Smooth muscle cell (in vitro differentiated cells): ENCODE data around the gene NPFFR1. TPM values are rescaled to one million over a fixed set of nuclear protein-coding genes. Genes with fewer than 3 reads are reported as not detected.

Experiments
- DNase-seq: peaks from one replicate; lab custom pipeline; 2025; ENCODE audit not compliant: unreplicated experiment; lab: John Stamatoyannopoulos, UW
- H2AFZ ChIP-seq: fragments of 200-600 bp; sonication (generic); 2 replicates; pipeline ENCODE4 v1.6.0; 2016; ENCODE audit warnings: antibody characterized with exemption, low read depth, mild to moderate bottlenecking
- H3F3A ChIP-seq: fragments of 200-600 bp; sonication (generic); 2 replicates; pipeline ENCODE4 v1.6.0; 2017; ENCODE audit warnings: antibody characterized with exemption, low read depth
- H3K27ac ChIP-seq: fragments of 200-600 bp; sonication (generic); 2 replicates; pipeline ENCODE4 v1.5.1; 2016; ENCODE audit warnings: low read depth, mild to moderate bottlenecking
- H3K27me3 ChIP-seq: fragments of 200-600 bp; sonication (generic); 2 replicates; pipeline ENCODE4 v1.6.1; 2016; ENCODE audit warnings: low read depth, mild to moderate bottlenecking
- H3K36me3 ChIP-seq: fragments of 200-600 bp; sonication (generic); 2 replicates; pipeline ENCODE4 v1.5.1; 2016; ENCODE audit warnings: low read depth
- H3K4me1 ChIP-seq: fragments of 200-600 bp; sonication (generic); 2 replicates; pipeline ENCODE4 v1.5.1; 2016; ENCODE audit warnings: low read depth
- H3K4me2 ChIP-seq: fragments of 200-600 bp; sonication (generic); 2 replicates; pipeline ENCODE4 v1.6.0; 2016; ENCODE audit warnings: mild to moderate bottlenecking
- H3K4me3 ChIP-seq: fragments of 200-600 bp; sonication (generic); 2 replicates; pipeline ENCODE4 v1.5.1; 2016; ENCODE audit warnings: mild to moderate bottlenecking
- H3K79me2 ChIP-seq: fragments of 200-600 bp; sonication (generic); 2 replicates; pipeline ENCODE4 v1.6.0; 2016; ENCODE audit warnings: low read depth, mild to moderate bottlenecking
- H3K9ac ChIP-seq: fragments of 200-600 bp; sonication (generic); 2 replicates; pipeline ENCODE4 v1.6.0; 2016; ENCODE audit warnings: low read depth
- H3K9me3 ChIP-seq: fragments of 200-600 bp; sonication (generic); replicated peaks from 2 replicates; pipeline ENCODE4 v1.5.1; 2016; ENCODE audit warnings: low read depth
- H4K20me1 ChIP-seq: fragments of 200-600 bp; sonication (generic); 2 replicates; pipeline ENCODE4 v1.6.0; 2016; ENCODE audit warnings: low read depth
- WGBS: methylation state at CpG from one replicate; pipeline ENCODE4 v1.1.7; 2016; ENCODE audit warnings: low lambda C conversion rate; 5-methylcytosine and 5-hydroxymethylcytosine counted together
- polyA plus RNA-seq: library from polyadenylated mRNA; unstranded; fragments of >200 nt; fragmentation: Nextera tagmentation; extraction: Ambion mirVana; gene quantifications from 2 replicates; pipeline ENCODE4 v1.2.1, GENCODE V29; 2016
- total RNA-seq: library from RNA; depleted of rRNA; stranded (reverse); fragments of >200 nt; gene quantifications from 2 replicates; pipeline ENCODE4 v1.2.3, GENCODE V29; 2014
- TF ChIP-seq, protein P1 (sequence below): fragments of 200-600 bp; sonication (generic); IDR thresholded peaks from 2 replicates; pipeline ENCODE4 v1.5.1; 2017; ENCODE audit warnings: borderline replicate concordance, mild to moderate bottlenecking, antibody characterized with exemption; ENCODE audit not compliant: insufficient read depth, poor library complexity, severe bottlenecking

The NPFFR1 gene
- total and polyA plus RNA-seq, 2 experiments from 2014 or later = under 0.01 TPM; not detected in 1

GRCh38 chr10:70323138-70323696 lies 39.4 kb upstream of the NPFFR1 start:
- no peaks in the 10 kb centered on the region for H3K9me3 ChIP-seq
- no peaks in the 10 kb centered on the region for H3K4me1 ChIP-seq
- H3K79me2 ChIP-seq = no peaks in the 10 kb centered on the region
- no peak overlapping the region for H3K4me2 ChIP-seq
- H2AFZ ChIP-seq = no peak overlapping the region
- WGBS = 96% methylated on average over 9 of the region's 9 CpGs
- no peaks in the 10 kb centered on the region for H4K20me1 ChIP-seq
- no peak overlapping the region for H3K27ac ChIP-seq
- no peaks in the 10 kb centered on the region for H3F3A ChIP-seq
- H3K4me3 ChIP-seq = no peak overlapping the region
- H3K9ac ChIP-seq = no peak overlapping the region
- H3K36me3 ChIP-seq = no peaks in the 10 kb centered on the region
- DNase-seq = no peak
- H3K27me3 ChIP-seq = no peaks in the 10 kb centered on the region
- TF ChIP-seq, protein P1, sequence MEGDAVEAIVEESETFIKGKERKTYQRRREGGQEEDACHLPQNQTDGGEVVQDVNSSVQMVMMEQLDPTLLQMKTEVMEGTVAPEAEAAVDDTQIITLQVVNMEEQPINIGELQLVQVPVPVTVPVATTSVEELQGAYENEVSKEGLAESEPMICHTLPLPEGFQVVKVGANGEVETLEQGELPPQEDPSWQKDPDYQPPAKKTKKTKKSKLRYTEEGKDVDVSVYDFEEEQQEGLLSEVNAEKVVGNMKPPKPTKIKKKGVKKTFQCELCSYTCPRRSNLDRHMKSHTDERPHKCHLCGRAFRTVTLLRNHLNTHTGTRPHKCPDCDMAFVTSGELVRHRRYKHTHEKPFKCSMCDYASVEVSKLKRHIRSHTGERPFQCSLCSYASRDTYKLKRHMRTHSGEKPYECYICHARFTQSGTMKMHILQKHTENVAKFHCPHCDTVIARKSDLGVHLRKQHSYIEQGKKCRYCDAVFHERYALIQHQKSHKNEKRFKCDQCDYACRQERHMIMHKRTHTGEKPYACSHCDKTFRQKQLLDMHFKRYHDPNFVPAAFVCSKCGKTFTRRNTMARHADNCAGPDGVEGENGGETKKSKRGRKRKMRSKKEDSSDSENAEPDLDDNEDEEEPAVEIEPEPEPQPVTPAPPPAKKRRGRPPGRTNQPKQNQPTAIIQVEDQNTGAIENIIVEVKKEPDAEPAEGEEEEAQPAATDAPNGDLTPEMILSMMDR = no peak

GRCh38 chr10:70321897-70322890 lies 38.4 kb upstream of the NPFFR1 start:
- Histone ChIP-seq H3F3A (no peaks in the 10 kb centered on the region), H3K27ac (no peak overlapping the region), H2AFZ (no peak overlapping the region), H4K20me1 (no peaks in the 10 kb centered on the region), H3K4me2 (no peak overlapping the region), H3K4me1 (no peaks in the 10 kb centered on the region), H3K9ac (no peak overlapping the region), H3K9me3 (no peaks in the 10 kb centered on the region), H3K79me2 (no peaks in the 10 kb centered on the region), H3K36me3 (no peaks in the 10 kb centered on the region), H3K27me3 (no peaks in the 10 kb centered on the region), H3K4me3 (no peak overlapping the region)
- WGBS = 92% methylated on average over 19 of the region's 19 CpGs
- TF ChIP-seq, protein P1 = no peak
- no peak for DNase-seq

DNA sequence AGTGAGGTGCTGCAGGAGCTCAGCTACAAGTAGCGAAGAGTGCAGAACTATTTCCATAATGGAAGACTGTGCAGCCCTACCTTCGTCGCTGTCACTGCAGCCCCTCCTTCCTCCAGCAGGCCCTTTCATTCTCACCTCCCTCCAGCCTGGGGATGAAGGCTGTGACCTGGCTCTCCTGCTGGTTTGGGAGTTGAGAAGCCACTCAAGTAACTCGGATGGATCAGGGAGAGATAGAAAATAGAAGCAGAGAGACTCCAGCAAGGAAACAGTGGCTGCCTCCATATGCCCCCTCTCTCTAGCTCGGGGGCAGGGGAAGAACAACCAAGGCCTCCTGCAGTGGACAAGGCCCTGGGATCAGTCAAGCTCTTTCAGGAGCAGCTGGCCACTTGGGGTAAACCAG lies 37.4 kb upstream of the NPFFR1 start:
- no peak for DNase-seq
- no peaks in the 10 kb centered on the region for H4K20me1 ChIP-seq
- TF ChIP-seq, protein P1 = no peak
- H3K9me3 ChIP-seq = no peaks in the 10 kb centered on the region
- H3K4me2 ChIP-seq = no peak overlapping the region
- H3K4me3 ChIP-seq = no peak overlapping the region
- H3K27me3 ChIP-seq = no peaks in the 10 kb centered on the region
- no peaks in the 10 kb centered on the region for H3F3A ChIP-seq
- H2AFZ ChIP-seq = no peak overlapping the region
- WGBS = 93% methylated on average over 5 of the region's 5 CpGs
- H3K79me2 ChIP-seq = no peaks in the 10 kb centered on the region
- no peak overlapping the region for H3K27ac ChIP-seq
- no peak overlapping the region for H3K9ac ChIP-seq
- H3K4me1 ChIP-seq = no peaks in the 10 kb centered on the region
- no peaks in the 10 kb centered on the region for H3K36me3 ChIP-seq
